Heart left ventricle (tissue), 16 donors: ENCODE data around the gene RAB3D. TPM values are rescaled to one million over a fixed set of nuclear protein-coding genes. Genes with fewer than 3 reads are reported as not detected.

Experiments
- ATAC-seq, 4 donors: fragments of 200-7000 bp; cut with Tn5 transposase; one replicate each; pipeline ENCODE4 v1.9.1; 2020 to 2022; ENCODE audit warnings: moderate library complexity in 4 of 4, mild to moderate bottlenecking in 3 of 4, moderate number of reproducible peaks in 1 of 4
- DNase-seq, 5 donors: peaks; one replicate each; pipeline ENCODE4 v3.0.0-alpha.2; 2020
- H3K27ac ChIP-seq, 12 donors: fragments of 200-600 bp; sonication (generic) in 4 of 12; one replicate each; pipeline versions ENCODE4 v1.5.0 to v1.8.0; 2016 to 2022; ENCODE audit warnings: mild to moderate bottlenecking in 2 of 12
- H3K27me3 ChIP-seq, 9 donors: fragments of 200-600 bp; sonication (generic) in 2 of 9; one replicate each; pipeline versions ENCODE4 v1.5.1 to v1.8.0; 2016 to 2022; ENCODE audit warnings: mild to moderate bottlenecking in 3 of 9
- H3K36me3 ChIP-seq, 9 donors: fragments of 200-600 bp; sonication (generic) in 2 of 9; one replicate each; pipeline versions ENCODE4 v1.5.0 to v1.8.0; 2018 to 2022; ENCODE audit warnings: mild to moderate bottlenecking in 2 of 9
- H3K4me1 ChIP-seq, 12 donors: fragments of 200-600 bp; sonication (generic) in 4 of 12; one replicate each; pipeline versions ENCODE4 v1.5.0 to v1.8.0; 2016 to 2022; ENCODE audit warnings: mild to moderate bottlenecking in 3 of 12
- H3K4me3 ChIP-seq, 12 donors: fragments of 200-600 bp; sonication (generic) in 4 of 12; one replicate each; pipeline versions ENCODE4 v1.5.0 to v1.8.0; 2017 to 2022; ENCODE audit warnings: mild to moderate bottlenecking in 9 of 12, moderate library complexity in 4 of 12
- H3K9me3 ChIP-seq, 12 donors: fragments of 200-600 bp; sonication (generic) in 4 of 12; one replicate each; pipeline versions ENCODE4 v1.5.0 to v1.8.0; 2016 to 2022; ENCODE audit warnings: mild to moderate bottlenecking in 1 of 12
- POLR2A ChIP-seq, 2 donors: fragments of 450-650 bp; IDR thresholded peaks; one replicate each; pipeline ENCODE4 v1.6.1; 2017; ENCODE audit warnings: antibody characterized with exemption in 2 of 2, mild to moderate bottlenecking in 2 of 2, moderate library complexity in 2 of 2
- WGBS, 4 donors: extraction: QIAGEN DNeasy Blood & Tissue Kit in 2 of 4; methylation state at CpG; one replicate each; pipeline versions ENCODE4 v1.1.5 to v1.1.7; 2013 to 2018; 5-methylcytosine and 5-hydroxymethylcytosine counted together
- intact Hi-C, 10 donors: fragments of 100-400 bp; cut with DNase I; formaldehyde crosslinking; loops; one replicate each; pipeline versions ENCODE4 v1.11.1 to v1.14.2; 2022
- polyA plus RNA-seq, 2 donors: library from polyadenylated mRNA; stranded (reverse); fragments of 200-250 nt; gene quantifications; one replicate each; pipeline ENCODE4 v1.2.3, GENCODE V29; 2013
- total RNA-seq, 9 donors: library from RNA; depleted of rRNA in 2 of 9; stranded (reverse); fragments of >200 nt in 2 of 9; fragmentation: NEBNext Ultra II Directional in 3 of 9; extraction: Animal tissue kit (Norgen Biotek cat#: 25700) in 3 of 9; gene quantifications; one replicate each; pipeline versions ENCODE4 v1.1.0 to v1.2.4, GENCODE V29; 2016 to 2023
- TF ChIP-seq, protein P1 (sequence below), 12 donors: fragments of 200-600 bp; sonication (generic) in 4 of 12; IDR thresholded peaks; one replicate each; pipeline versions ENCODE4 v1.5.0 to v1.8.0; 2018 to 2022; ENCODE audit warnings: antibody characterized with exemption in 12 of 12, mild to moderate bottlenecking in 5 of 12
- donor health status: ischemic (EF 13 %, LVEDD 7.1; RV severe dilation, severe dysfunction).
- donor health status: healthy with polysubstance abuse.
- donor health status: DM: no; HTN: yes; CAD: no.
- donor health status: DM: no; HTN: no; CAD: no.
- donor health status: ischemic (EF 25% LVEDD 6.9; RV normal size, moderate dysfunction).
- donor health status: ischemic (EF 25% LVEDD 5.7; RV mildly dilated, moderate dysfunction).
- donor health status: healthy.
- donor health status: DM: yes; HTN: yes; CAD: no.
- donor health status: ischemic (EF 35%, LVEDD 5.7; RV mildly dilated, moderate dysfunction).
- donor health status: nonischemic (EF 11% LVEDD 7.7; RV severe dilation, severe dysfunction).
- donor health status: DM: yes; HTN: yes; CAD: no.
- donor health status: PGD.
- donor health status: ischemic (EF 29% LVEDD 5.4; RV normal size, mild dysfunction).
- donor health status: nonischemic (EF 23%, LVEDD 6.1; RV moderate dilation, normal function).

The RAB3D gene
- total and polyA plus RNA-seq, 11 donors, result 2.5 to 15.1 (median 7.2) TPM

DNA sequence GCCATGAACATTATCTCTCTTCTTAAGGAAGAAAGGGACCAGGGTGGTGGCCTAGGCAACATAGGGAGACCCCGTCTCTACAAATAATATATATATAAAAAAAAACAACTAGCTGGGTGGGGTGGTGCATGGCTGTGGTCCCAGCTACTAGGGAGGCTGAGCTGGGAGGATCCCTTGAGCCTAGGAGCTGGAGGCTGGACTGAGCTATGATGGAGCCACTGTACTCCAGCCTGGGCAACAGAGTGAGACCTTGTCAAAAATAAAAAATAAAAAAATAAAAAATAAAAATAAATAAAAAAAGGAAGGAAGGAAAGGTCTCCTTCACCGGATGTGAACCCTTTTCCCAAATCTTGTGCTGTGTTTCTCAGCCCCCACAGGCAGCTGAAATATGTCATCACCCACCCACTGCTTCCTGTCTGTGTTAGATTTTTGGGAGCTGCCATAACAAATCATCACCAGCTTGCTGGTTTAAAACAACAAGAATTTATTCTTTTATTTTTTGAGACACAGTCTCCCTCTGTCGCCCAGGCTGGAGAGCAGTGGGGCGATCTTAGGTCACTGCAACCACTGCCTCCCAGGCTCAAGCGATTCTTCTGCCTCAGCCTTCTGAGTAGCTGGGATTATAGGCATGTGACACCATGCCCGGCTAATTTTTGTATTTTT is 53.0 kb downstream of the RAB3D start:
- Histone ChIP-seq H3K36me3 (no peaks in the 10 kb centered on the region), H3K4me1 (peaks cover 0 to 22% (median 8%) of the 10 kb centered on the region in 12 donors), H3K4me3 (no peak overlapping the region), H3K27me3 (peaks cover 0 to 8% (median 0%) of the 10 kb centered on the region in 9 donors), H3K9me3 (no peaks in the 10 kb centered on the region), H3K27ac (peak overlapping the region; percentile 8 to 81 (median 66))
- no peak for TF ChIP-seq POLR2A (IDR thresholded peaks at IDR 0.05)
- TF ChIP-seq, protein P1, sequence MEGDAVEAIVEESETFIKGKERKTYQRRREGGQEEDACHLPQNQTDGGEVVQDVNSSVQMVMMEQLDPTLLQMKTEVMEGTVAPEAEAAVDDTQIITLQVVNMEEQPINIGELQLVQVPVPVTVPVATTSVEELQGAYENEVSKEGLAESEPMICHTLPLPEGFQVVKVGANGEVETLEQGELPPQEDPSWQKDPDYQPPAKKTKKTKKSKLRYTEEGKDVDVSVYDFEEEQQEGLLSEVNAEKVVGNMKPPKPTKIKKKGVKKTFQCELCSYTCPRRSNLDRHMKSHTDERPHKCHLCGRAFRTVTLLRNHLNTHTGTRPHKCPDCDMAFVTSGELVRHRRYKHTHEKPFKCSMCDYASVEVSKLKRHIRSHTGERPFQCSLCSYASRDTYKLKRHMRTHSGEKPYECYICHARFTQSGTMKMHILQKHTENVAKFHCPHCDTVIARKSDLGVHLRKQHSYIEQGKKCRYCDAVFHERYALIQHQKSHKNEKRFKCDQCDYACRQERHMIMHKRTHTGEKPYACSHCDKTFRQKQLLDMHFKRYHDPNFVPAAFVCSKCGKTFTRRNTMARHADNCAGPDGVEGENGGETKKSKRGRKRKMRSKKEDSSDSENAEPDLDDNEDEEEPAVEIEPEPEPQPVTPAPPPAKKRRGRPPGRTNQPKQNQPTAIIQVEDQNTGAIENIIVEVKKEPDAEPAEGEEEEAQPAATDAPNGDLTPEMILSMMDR (IDR thresholded peaks at IDR 0.05), result peak in 11 of 12 donors; percentile 20 to 70 (median 52)
- peak in 4 of 5 donors; percentile 61 to 75 (median 68) for DNase-seq
- 33 to 53% (median 40%) methylated on average over 6 of the region's 6 CpGs for WGBS, 4 donors
- intact Hi-C loops, result loop anchor here in 7 of 10 donors (2.0 to 10.0 kb wide), 4 partner anchors 44 to 152 kb away; no protein-coding TSS in a partner anchor
- peak; percentile 80 to 94 (median 86) for ATAC-seq

DNA sequence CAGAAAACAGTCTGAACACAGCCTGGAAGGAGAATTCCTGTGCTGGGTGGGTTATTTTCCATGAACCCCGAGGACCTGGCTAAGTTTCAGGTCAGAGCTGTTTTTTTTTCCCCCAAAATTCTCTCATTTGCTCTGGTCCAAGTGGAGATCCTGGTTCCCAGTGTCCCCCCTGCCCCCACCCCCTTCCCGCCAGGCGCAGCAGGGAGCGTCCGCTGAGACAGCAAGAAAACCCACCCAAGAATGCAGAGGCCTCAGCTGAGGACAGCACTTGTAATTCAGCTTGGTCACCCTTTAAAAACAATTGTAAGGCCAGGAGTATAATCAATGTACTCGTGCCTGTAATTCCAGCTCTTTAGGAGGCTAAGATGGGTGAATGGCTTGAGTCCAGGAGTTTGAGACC is 54.9 kb downstream of the RAB3D start:
- Histone ChIP-seq H3K4me3 (no peak overlapping the region), H3K27ac (peak overlapping the region in 3 of 12 donors; percentile 30 to 54 (median 37)), H3K36me3 (no peaks in the 10 kb centered on the region), H3K27me3 (peaks cover 0 to 8% (median 0%) of the 10 kb centered on the region in 9 donors), H3K9me3 (no peaks in the 10 kb centered on the region), H3K4me1 (peaks cover 0 to 25% (median 11%) of the 10 kb centered on the region in 12 donors)
- intact Hi-C loops, result loop anchor here in 2 of 10 donors (10.0 kb wide), 1 partner anchor 150 kb away; no protein-coding TSS in a partner anchor
- ATAC-seq, result no peak
- 60 to 76% (median 68%) methylated on average over 6 of the region's 6 CpGs for WGBS, 4 donors
- no peak for DNase-seq
- TF ChIP-seq, protein P1 (IDR thresholded peaks at IDR 0.05), result no peak
- no peak for TF ChIP-seq POLR2A (IDR thresholded peaks at IDR 0.05)

DNA sequence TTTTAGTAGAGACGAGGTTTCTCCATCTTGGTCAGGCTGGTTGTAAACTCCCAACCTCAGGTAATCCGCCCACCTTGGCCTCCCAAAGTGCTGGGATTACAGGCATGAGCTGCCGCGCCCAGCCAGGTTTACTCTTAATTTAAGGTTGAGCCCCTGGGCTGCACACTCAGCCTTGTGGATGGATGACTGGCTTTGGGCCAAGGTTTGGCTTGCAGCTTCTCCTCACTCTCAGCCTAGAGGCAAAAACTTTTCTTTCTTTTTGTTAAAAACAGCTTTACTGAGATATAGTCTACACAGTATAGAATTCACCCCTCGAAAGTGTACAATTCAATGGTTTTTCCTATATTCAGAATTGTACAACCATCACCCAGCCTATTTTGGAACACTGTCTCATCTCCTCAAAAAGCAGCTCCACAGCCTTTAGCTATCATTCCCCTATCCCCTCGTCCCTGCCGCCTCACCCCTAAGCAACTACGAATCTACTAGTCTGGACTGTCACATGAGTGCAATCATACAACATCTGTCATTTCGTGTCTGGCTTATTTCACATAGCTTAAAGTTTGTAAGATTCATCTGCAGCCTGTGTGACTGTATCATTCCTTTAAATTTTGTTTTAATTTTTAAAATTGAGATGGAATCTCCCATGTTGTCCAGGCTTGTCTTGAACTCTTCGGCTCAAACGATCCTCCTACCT is 58.0 kb downstream of the RAB3D start:
- Histone ChIP-seq H3K27ac (no peak overlapping the region), H3K9me3 (no peaks in the 10 kb centered on the region), H3K27me3 (peaks cover 0 to 13% (median 0%) of the 10 kb centered on the region in 9 donors), H3K36me3 (no peaks in the 10 kb centered on the region), H3K4me3 (no peak overlapping the region), H3K4me1 (peaks cover 0 to 29% (median 12%) of the 10 kb centered on the region in 12 donors)
- DNase-seq (no peak), ATAC-seq (no peak)
- 64 to 74% (median 71%) methylated on average over 11 of the region's 11 CpGs for WGBS, 4 donors
- intact Hi-C loops, result loop anchor here in 2 of 10 donors (10.0 kb wide), 1 partner anchor 147 kb away; no protein-coding TSS in a partner anchor
- TF ChIP-seq, protein P1 (IDR thresholded peaks at IDR 0.05), result no peak
- no peak for TF ChIP-seq POLR2A (IDR thresholded peaks at IDR 0.05)
